PC-9 (cell line): Measurements from ENCODE around the gene FAM20C.

Source experiments
- EZH2 ChIP-seq: fragments of 200-600 bp; sonication (generic); IDR thresholded peaks from 2 replicates; pipeline ENCODE4 v1.8.0; 2017; ENCODE audit warnings: antibody characterized with exemption, low read depth
- TF ChIP-seq, protein P1 (sequence below): fragments of 200-600 bp; sonication (generic); conservative IDR thresholded peaks from 2 replicates; pipeline ENCODE4 v1.6.1; 2017; ENCODE audit warnings: mixed run types, antibody characterized with exemption, mild to moderate bottlenecking, moderate library complexity

DNA sequence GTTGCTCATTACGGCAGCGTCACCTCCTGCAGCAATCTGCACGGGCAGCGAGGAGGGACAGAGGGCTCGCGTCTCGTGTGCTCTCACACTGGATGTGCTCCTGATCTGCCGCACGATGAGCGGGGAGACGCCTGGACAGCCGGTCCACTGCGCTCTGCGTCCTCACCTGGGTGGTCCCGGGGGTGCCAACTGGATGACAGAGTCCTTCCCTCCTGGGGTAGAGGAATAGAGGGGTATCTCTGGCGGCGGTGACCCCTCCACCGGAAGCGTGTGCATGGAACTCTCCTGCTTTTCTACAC is 3.4 kb downstream of the FAM20C start:
- TF ChIP-seq, protein P1, sequence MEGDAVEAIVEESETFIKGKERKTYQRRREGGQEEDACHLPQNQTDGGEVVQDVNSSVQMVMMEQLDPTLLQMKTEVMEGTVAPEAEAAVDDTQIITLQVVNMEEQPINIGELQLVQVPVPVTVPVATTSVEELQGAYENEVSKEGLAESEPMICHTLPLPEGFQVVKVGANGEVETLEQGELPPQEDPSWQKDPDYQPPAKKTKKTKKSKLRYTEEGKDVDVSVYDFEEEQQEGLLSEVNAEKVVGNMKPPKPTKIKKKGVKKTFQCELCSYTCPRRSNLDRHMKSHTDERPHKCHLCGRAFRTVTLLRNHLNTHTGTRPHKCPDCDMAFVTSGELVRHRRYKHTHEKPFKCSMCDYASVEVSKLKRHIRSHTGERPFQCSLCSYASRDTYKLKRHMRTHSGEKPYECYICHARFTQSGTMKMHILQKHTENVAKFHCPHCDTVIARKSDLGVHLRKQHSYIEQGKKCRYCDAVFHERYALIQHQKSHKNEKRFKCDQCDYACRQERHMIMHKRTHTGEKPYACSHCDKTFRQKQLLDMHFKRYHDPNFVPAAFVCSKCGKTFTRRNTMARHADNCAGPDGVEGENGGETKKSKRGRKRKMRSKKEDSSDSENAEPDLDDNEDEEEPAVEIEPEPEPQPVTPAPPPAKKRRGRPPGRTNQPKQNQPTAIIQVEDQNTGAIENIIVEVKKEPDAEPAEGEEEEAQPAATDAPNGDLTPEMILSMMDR: no peak
- TF ChIP-seq EZH2: no peak
